Chondrocyte (in vitro differentiated cells): ENCODE data around the gene RPS6KC1. TPM values are rescaled to one million over a fixed set of nuclear protein-coding genes. Genes with fewer than 3 reads are reported as not detected.

Source experiments
- DNase-seq: peaks from one replicate; pipeline ENCODE4 v3.0.0; 2021; ENCODE audit warnings: mixed read lengths, low spot score
- H3K27ac Mint-ChIP-seq: one replicate; pipeline ENCODE4 v1.8.0; 2021; ENCODE audit warnings: mild to moderate bottlenecking, moderate library complexity, mixed read lengths; ENCODE audit not compliant: unreplicated experiment
- H3K27me3 Mint-ChIP-seq: 2 replicates; pipeline ENCODE4 v1.8.0; 2021; ENCODE audit warnings: low read depth, mixed read lengths
- H3K36me3 Mint-ChIP-seq: 2 replicates; pipeline ENCODE4 v1.8.0; 2021; ENCODE audit warnings: low read depth, mixed read lengths
- H3K4me1 Mint-ChIP-seq: 2 replicates; pipeline ENCODE4 v1.8.0; 2021; ENCODE audit warnings: low read depth, mild to moderate bottlenecking, mixed read lengths
- H3K4me3 Mint-ChIP-seq: one replicate; pipeline ENCODE4 v1.8.0; 2021; ENCODE audit warnings: mild to moderate bottlenecking, moderate library complexity, mixed read lengths; ENCODE audit not compliant: unreplicated experiment
- H3K9me3 Mint-ChIP-seq: 2 replicates; pipeline ENCODE4 v1.8.0; 2021; ENCODE audit warnings: low read depth, mixed read lengths
- CTCF ChIP-seq: fragments of 200-600 bp; sonication (generic); IDR thresholded peaks from 2 replicates; pipeline ENCODE4 v1.5.0; 2021; ENCODE audit warnings: antibody characterized with exemption, mild to moderate bottlenecking, moderate library complexity
- total RNA-seq: library from RNA; stranded (reverse); gene quantifications from 3 replicates; pipeline ENCODE4 v1.2.1, GENCODE V29; 2021

Gene RPS6KC1
- total RNA-seq, 1 donor from 2014 or later = 22.1 TPM

GRCh38 chr1:213060836-213061235, 9.8 kb downstream of the RPS6KC1 start:
- no peak overlapping the region for H3K27ac Mint-ChIP-seq
- H3K27me3 Mint-ChIP-seq = no peaks in the 10 kb centered on the region
- no peak overlapping the region for H3K4me3 Mint-ChIP-seq
- no peak for TF ChIP-seq CTCF
- H3K36me3 Mint-ChIP-seq = peaks cover 3% of the 10 kb centered on the region
- H3K9me3 Mint-ChIP-seq = peaks cover 3% of the 10 kb centered on the region
- DNase-seq = no peak
- H3K4me1 Mint-ChIP-seq = peaks cover 4% of the 10 kb centered on the region

- H3K4me3 Mint-ChIP-seq = no peak overlapping the region
- H3K36me3 Mint-ChIP-seq = peaks cover 3% of the 10 kb centered on the region
- no peak overlapping the region for H3K27ac Mint-ChIP-seq
- H3K27me3 Mint-ChIP-seq = no peaks in the 10 kb centered on the region
- TF ChIP-seq CTCF = no peak
- no peak for DNase-seq
- peaks cover 3% of the 10 kb centered on the region for H3K9me3 Mint-ChIP-seq
- no peaks in the 10 kb centered on the region for H3K4me1 Mint-ChIP-seq
Measured at GRCh38 chr1:213061263-213061662, 10.2 kb downstream of the RPS6KC1 start.

GRCh38 chr1:213065800-213066199, 14.8 kb downstream of the RPS6KC1 start:
- no peak for DNase-seq
- H3K4me3 Mint-ChIP-seq = no peak overlapping the region
- no peaks in the 10 kb centered on the region for H3K9me3 Mint-ChIP-seq
- H3K36me3 Mint-ChIP-seq = no peaks in the 10 kb centered on the region
- no peak overlapping the region for H3K27ac Mint-ChIP-seq
- no peaks in the 10 kb centered on the region for H3K27me3 Mint-ChIP-seq
- H3K4me1 Mint-ChIP-seq = peaks cover 8% of the 10 kb centered on the region
- TF ChIP-seq CTCF = no peak

GRCh38 chr1:213066363-213066762, 15.3 kb downstream of the RPS6KC1 start:
- no peak overlapping the region for H3K27ac Mint-ChIP-seq
- no peaks in the 10 kb centered on the region for H3K36me3 Mint-ChIP-seq
- TF ChIP-seq CTCF = no peak
- H3K4me1 Mint-ChIP-seq = peaks cover 8% of the 10 kb centered on the region
- no peak for DNase-seq
- no peak overlapping the region for H3K4me3 Mint-ChIP-seq
- no peaks in the 10 kb centered on the region for H3K27me3 Mint-ChIP-seq
- H3K9me3 Mint-ChIP-seq = no peaks in the 10 kb centered on the region

GRCh38 chr1:213067352-213067751, 16.3 kb downstream of the RPS6KC1 start:
- no peak for DNase-seq
- Mint-ChIP-seq H3K36me3 (no peaks in the 10 kb centered on the region), H3K4me1 (peaks cover 13% of the 10 kb centered on the region), H3K4me3 (no peak overlapping the region), H3K27me3 (no peaks in the 10 kb centered on the region), H3K27ac (no peak overlapping the region), H3K9me3 (no peaks in the 10 kb centered on the region)
- no peak for TF ChIP-seq CTCF
